ENCODE results near the gene SRRM1. TPM values are rescaled to one million over a fixed set of nuclear protein-coding genes. Genes with fewer than 3 reads are reported as not detected.
"Not testable (repeated sequence)": the region's sequence is repeated elsewhere in the genome, so short reads cannot be mapped to it uniquely, and the experiment has no call there.

The SRRM1 gene
- total RNA-seq, 4 donors from 2014 or later = 61.6 to 87.6 (median 63.6) TPM

DNA sequence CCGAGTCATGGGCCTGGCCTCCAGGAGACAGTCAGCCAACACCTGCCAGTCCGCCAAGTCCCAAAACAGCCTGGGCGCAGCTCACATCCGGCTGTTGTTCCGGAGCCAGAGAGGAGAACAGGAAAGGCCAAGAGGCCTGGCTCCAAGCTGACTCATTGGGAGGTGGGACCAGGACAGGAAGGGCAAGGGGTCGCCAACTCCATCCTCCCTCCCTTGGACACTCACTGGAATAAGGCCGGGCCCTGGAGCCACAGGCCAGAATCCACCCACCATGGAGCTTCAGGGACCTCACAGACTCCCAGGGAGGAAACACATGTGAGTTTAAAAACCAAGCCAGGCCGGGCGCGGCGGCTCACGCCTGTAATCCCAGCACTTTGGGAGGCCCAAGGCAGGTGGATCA lies 77.0 kb downstream of the SRRM1 start:
- no peaks in the 10 kb centered on the region for H3K9me3 ChIP-seq
- H3K27me3 ChIP-seq = no peaks in the 10 kb centered on the region
- intact Hi-C loops (cut with DNase I) = no loop called here
- peak; percentile 75 to 84 for TF ChIP-seq POLR2AphosphoS5 (IDR thresholded peaks at IDR 0.05)
- TF ChIP-seq EP300 (IDR thresholded peaks at IDR 0.05) = no peak
- WGBS = 72% methylated on average over 10 of the region's 12 CpGs
- no peak overlapping the region for H3K4me3 ChIP-seq
- H3K4me1 ChIP-seq = peaks cover 36 to 53% (median 42%) of the 10 kb centered on the region in 4 donors
- DNase-seq (ENCODE audit: extremely low spot score) = peak; percentile 96
- H3K36me3 ChIP-seq = no peaks in the 10 kb centered on the region
- H3K27ac ChIP-seq (replicated peaks in 1 of 4) = peak overlapping the region; percentile 60 to 73 (median 66)

DNA sequence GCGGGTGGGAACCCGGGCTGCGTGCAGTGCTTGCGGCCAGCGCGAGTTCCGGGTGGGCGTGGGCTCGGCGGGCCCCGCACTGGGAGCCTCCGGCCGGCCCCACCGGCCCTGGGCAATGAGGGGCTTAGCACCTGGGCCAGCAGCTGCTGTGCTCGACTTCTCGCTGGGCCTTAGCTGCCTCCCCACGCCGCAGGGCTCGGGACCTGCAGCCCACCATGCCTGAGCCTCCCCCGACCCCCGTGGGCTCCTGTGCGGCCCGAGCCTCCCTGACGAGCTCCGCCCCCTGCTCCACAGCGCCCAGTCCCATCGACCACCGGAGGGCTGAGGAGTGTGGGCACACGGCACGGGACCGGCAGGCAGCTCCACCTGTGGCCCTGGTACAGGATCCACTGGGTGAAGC lies 78.4 kb downstream of the SRRM1 start:
- Histone ChIP-seq H3K9me3 (no peaks in the 10 kb centered on the region), H3K4me1 (peaks cover 45 to 59% (median 50%) of the 10 kb centered on the region in 4 donors), H3K27me3 (no peaks in the 10 kb centered on the region), H3K27ac (replicated peaks in 1 of 4) (no peak overlapping the region), H3K4me3 (no peak overlapping the region), H3K36me3 (no peaks in the 10 kb centered on the region)
- DNase-seq (ENCODE audit: extremely low spot score) = no peak
- no CpG with 5 or more reads among the region's 31 CpGs for WGBS
- intact Hi-C loops (cut with DNase I) = no loop called here
- TF ChIP-seq POLR2A (IDR thresholded peaks at IDR 0.05; ENCODE audit: low read depth) (no peak), EP300 (IDR thresholded peaks at IDR 0.05) (no peak), POLR2AphosphoS5 (IDR thresholded peaks at IDR 0.05) (no peak)
- TF ChIP-seq, protein P1, sequence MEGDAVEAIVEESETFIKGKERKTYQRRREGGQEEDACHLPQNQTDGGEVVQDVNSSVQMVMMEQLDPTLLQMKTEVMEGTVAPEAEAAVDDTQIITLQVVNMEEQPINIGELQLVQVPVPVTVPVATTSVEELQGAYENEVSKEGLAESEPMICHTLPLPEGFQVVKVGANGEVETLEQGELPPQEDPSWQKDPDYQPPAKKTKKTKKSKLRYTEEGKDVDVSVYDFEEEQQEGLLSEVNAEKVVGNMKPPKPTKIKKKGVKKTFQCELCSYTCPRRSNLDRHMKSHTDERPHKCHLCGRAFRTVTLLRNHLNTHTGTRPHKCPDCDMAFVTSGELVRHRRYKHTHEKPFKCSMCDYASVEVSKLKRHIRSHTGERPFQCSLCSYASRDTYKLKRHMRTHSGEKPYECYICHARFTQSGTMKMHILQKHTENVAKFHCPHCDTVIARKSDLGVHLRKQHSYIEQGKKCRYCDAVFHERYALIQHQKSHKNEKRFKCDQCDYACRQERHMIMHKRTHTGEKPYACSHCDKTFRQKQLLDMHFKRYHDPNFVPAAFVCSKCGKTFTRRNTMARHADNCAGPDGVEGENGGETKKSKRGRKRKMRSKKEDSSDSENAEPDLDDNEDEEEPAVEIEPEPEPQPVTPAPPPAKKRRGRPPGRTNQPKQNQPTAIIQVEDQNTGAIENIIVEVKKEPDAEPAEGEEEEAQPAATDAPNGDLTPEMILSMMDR (IDR thresholded peaks at IDR 0.05) = no peak

DNA sequence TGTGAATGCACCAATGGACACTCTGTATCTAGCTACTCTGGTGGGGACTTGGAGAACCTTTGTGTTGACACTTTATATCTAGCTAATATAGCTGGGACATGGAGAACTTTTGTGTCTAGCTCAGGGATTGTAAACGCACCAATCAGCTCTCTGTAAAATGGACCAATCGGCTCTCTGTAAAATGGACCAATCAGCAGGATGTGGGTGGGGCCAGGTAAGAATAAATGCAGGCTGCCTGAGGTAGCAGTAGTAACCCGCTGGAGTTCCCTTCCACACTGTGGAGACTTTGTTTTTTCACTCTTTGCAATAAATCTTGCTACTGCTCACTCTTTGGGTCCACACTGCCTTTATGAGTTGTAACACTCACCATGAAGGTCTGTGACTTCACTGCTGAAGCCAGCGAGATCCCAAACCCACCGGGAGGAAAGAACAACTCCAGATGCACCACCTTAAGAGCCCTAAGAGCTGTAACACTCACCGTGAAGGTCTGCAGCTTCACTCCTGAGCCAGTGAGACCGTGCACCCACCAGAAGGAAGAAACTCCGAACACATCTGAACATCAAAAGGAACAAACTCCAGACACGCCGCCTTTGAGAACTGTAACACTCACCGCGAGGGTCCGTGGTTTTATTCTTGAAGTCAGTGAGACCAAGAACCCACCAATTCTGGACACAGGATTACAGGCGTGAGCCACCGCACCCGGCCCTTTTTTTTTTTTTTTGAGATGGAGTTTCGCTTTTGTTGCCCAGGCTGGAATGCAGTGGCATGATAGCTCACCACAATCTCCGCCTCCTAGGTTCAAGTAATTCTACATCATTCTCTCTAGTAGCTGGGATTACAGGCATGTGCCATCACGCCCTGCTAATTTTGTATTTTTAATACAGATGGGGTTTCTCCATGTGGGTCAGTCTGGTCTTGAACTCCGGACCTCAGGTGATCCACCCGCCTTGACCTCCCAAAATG lies 79.3 kb downstream of the SRRM1 start:
- WGBS = 79% methylated on average over 20 of the region's 21 CpGs
- DNase-seq (ENCODE audit: extremely low spot score); H3K4me3 ChIP-seq; H3K27ac ChIP-seq (replicated peaks in 1 of 4); H3K9me3 ChIP-seq; H3K36me3 ChIP-seq; H3K27me3 ChIP-seq; intact Hi-C loops (cut with DNase I): not testable (repeated sequence)
- H3K4me1 ChIP-seq = peaks cover 52 to 67% (median 58%) of the 10 kb centered on the region in 4 donors

Small RNA genes lying within 50 kb of the gene (small RNA-seq; reads per million reads assigned to genes)
- gene RF00019 = 0 reads per million in 3 donors

Other genes starting within 250 kb of the SRRM1 start
- 1 to 10 TPM; 2.2 to 5.6 (median 4.1) TPM for gene STPG1, start 229.5 kb upstream of the SRRM1 start, total RNA-seq
- 10 to 100 TPM; 18.3 to 31.1 (median 26.6) TPM for gene NIPAL3, start 227.5 kb upstream of the SRRM1 start, total RNA-seq
- 10 to 100 TPM in 2 of 4 donors, 1 to 10 TPM in 2; 5.3 to 14.0 (median 9.3) TPM for gene RCAN3, start 140.5 kb upstream of the SRRM1 start, total RNA-seq
- gene NCMAP, start 87.2 kb upstream of the SRRM1 start, total RNA-seq = under 1 TPM in 3 of 4 donors, not detected in 1; 0.17 to 0.65 (median 0.34) TPM
- gene CLIC4, start 102.1 kb downstream of the SRRM1 start, total RNA-seq = 100 to 1,000 TPM; 375 to 606 (median 595) TPM

All from esophagus muscularis mucosa (tissue), 4 donors.